ENCODE results near the gene FOXI1. TPM values are rescaled to one million over a fixed set of nuclear protein-coding genes. Genes with fewer than 3 reads are reported as not detected.

The FOXI1 gene
- total RNA-seq, 2 donors from 2014 or later, result 0.21 TPM; not detected in 1

DNA sequence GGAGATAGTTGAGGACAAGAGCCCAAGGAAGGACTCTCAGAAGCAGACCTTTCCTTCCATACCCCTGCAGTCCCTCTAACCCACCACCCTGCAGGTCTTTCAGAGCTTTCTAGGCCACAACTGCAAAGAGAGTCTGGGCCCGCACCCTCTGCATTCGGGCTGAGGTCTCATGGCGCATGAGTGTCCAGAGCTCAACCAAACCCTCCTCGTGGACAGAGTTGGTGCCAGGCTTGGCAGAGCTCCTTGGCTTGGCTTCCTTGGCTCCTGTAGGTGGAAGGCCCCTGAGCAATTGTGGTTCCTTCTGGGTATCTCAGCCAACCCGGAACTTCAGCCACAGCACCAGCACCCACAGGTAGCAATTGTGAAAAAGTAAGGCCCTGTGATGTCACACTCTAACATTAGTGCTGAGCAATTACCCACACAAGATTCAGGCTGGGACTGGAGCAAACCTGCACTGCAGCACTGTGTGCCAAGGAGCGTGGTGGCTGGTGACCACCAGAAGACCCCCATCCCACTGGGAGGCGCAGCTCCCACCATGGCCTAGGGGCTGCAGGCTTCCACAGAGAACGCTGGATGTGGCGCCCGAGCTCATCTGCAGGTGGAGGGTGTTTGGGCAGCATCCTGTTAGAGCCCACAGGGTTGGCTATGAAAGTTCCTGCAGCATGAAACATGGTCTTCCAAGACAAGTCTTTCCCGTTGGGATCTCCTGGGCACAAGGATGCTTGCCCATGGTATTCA is 38.8 kb downstream of the FOXI1 start:
- ATAC-seq, result no peak
- intact Hi-C loops (cut with DNase I, micrococcal nuclease), result no loop called here
- DNase-seq, result no peak

DNA sequence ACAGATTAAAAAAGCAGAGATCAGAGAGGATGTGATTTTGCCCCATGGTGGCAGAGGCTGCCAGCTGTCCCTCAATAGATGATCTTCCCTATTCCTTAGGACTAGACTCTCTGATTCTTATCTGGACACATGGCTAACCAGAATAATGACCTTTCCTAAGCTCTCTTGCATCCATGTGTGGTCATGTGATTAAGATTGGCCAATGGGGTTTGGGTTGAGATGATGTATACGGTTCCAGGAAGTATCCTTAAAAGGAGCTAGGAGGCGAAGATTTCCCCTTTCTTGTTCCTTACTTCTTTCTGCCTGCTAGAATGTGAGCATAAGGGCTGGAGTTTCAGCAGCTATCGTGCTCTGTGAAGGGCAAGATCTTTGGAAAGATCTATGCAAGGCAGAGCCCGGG is 39.8 kb downstream of the FOXI1 start:
- DNase-seq, result no peak
- intact Hi-C loops (cut with DNase I, micrococcal nuclease), result no loop called here
- no peak for ATAC-seq

DNA sequence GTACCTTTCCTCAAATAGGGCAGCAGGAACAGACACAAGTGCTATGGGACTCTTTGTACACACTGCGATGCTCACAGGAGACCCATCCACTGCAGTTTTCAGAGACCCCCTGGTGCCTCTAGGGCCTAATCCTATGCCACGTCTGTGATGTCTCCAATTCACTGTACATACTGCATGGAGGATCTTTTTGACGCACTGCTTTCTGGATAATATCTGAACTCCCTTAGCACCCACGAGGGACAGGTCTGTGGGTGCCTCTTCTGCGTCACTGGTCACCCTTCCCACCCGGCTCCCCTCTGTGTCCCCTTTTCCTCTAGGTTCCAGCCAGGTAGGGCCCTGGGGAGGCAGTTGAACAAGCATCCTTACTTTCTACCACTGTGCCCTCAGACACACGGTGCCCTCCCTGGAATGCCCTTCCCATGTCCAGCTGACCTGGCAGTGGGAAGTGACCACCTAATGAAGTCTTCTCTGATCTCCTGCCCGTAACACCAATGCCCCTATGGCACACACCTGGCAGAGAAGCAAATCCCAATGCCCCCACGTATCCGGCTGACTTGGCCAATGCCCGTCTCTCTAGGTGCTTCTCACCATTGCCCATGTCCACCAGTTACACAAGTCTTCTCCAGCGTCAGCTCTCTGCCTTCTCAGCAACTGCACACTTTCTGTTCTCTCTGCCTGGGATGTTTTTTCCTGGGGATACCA is 41.5 kb downstream of the FOXI1 start:
- intact Hi-C loops (cut with DNase I, micrococcal nuclease), result no loop called here
- DNase-seq, result no peak

DNA sequence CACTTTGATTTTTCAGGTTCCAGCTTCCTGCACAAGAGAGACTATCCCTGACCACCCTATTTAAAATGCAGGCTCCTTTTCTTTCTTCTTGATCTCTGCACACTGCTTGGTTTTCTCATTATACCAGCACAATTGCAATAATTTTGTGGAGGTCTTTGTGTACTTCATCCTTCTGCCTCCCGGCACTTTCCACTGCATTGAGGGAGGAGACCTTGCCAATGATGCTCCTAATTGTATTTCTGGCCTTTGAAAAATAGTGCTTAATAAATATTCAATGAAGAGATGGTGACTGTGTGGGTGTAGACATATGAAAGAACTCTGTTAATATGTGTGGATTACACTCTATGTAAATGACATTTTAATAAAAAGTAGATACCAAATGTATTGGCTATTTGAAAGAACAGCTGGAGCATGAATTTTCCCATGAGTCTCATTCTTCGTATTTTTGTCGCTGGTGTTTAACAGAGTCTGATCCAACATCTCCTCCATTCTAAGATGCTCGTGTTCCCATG is 42.1 kb downstream of the FOXI1 start:
- ATAC-seq (no peak), DNase-seq (no peak)
- intact Hi-C loops (cut with DNase I, micrococcal nuclease), result no loop called here

More for the DNA sequence above, 41.5 kb downstream of the FOXI1 start:
- ATAC-seq, result no peak

DNA sequence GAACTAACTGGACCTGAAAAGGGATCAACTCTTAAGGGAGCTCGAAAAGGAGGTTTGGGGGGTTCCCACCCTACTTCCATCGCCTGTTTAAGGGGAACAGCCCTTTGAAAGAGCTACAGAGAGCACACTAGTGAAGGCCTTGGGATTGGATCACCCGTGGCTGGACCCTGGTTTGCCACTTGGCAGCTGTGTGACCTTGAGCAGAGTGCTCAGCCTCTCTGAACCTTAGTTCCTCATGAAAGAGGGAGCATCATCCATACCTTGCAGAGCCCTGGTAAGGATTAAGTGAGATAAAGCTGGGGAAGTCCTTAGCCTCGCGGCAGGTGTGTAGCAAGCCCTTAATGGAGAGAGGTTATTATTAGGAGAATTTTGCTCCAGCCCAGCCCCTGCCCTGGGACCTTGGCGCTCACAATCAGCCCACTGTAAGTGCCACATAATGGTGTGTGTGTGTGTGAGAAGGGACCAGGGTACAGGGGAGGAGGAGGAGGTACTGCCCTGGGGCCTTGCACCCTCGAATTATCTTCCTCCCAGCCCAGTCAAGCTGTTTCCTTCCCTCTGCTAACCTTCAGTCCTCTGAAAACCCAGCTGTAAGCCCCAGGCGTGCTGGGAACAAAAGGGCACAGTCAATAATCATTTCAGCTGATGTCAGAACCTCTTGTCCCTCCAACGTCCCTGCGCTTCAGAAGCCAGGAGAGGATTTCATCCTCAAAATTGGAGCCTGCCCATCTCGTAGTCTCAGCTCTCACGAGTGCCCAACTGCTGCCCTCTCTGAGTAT is 42.9 kb downstream of the FOXI1 start:
- no peak for DNase-seq
- ATAC-seq, result no peak

DNA sequence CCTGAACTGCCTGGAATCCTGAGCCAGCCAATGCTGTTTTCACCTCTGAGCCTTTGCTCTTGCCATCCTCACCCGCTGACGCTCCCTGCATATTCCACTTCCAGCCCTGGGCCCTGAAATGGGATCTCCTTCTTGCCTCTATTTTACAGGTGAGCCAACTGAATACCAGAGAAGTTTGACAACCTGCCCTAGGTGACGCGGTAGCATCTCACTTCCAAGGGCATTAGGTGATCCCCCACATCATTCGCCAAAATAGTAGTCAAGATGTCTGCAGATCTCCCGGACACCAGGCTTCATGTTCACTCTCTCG is 43.5 kb downstream of the FOXI1 start:
- DNase-seq (no peak), ATAC-seq (no peak)
- intact Hi-C loops (cut with DNase I, micrococcal nuclease), result no loop called here

More for the DNA sequence above, 42.9 kb downstream of the FOXI1 start:
- intact Hi-C loops (cut with DNase I, micrococcal nuclease), result no loop called here

DNA sequence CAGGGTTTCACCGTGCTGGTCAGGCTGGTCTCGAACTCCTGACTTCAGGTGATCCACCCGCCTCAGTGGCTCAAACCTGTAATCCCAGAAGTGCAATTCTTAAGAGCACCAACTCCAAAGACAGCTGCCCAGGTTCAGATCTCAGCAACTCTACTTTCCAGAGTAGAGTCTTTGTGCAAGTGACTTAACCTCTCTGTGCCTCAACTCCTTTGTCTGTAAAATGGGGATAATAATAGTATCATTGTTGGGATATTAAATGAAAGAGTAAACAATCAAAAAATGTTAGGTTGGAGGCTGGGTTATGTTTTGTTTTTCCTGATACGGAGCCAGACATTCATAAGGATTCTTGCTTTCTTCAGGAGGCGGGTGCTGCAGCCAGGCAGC is 45.0 kb downstream of the FOXI1 start:
- ATAC-seq (no peak), DNase-seq (no peak)
- intact Hi-C loops (cut with DNase I, micrococcal nuclease), result no loop called here

DNA sequence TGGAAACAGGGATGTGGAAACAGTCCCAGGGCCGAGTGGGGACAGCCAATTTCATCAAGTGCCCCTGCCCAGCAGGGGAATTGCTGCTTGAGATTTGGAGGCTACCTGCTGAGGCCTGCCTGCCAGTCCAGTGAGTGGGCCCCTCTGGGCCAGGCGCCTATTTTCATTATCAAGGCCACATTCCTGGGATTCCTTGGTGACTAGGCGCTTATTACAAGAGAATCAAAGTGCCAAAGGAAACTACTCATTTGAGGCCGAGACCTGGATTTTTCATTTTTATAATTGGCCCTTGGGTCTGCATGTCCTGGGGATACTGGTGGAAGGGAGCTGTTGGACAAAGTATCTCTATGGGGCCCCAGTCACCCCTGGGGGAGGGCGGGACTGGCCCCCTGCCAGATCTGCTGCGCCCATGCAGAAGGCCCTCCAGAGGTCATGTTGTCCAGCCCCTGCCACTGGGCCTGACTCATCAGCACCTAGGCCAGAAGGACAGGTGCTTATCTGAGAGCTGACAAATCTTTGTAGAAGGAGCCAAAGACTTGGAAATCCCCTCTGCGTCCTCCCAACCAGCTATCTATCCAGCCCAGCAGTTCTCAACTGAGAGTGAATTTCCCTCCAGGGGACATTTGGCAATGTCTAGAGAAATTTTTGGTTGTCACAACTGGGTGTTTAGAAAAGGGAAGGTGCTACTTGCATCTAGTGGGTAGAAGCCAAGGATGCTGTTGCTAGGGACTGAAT is 45.6 kb downstream of the FOXI1 start:
- ATAC-seq (no peak), DNase-seq (no peak)
- intact Hi-C loops (cut with DNase I, micrococcal nuclease), result no loop called here

DNA sequence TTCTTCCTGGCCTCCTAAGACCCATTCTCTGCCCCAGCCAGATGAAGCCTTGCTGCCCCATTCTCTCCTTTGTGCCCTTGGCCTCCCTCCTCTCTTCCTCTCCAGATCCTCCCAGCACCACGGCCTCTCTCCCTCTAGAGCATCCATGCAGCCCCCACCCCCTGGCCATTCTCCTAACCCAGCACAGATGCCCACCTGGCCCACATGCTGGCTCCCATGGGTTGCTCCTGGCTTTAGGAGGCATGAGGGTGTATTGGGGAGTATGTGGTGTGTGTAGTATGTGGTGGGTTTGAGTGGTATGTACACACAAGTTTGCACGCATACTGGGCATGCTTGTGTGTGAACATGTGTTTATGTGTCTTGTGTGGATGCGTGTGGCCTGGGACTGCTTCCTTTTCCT is 47.1 kb downstream of the FOXI1 start:
- intact Hi-C loops (cut with DNase I, micrococcal nuclease), result no loop called here
- ATAC-seq, result no peak
- DNase-seq, result no peak

DNA sequence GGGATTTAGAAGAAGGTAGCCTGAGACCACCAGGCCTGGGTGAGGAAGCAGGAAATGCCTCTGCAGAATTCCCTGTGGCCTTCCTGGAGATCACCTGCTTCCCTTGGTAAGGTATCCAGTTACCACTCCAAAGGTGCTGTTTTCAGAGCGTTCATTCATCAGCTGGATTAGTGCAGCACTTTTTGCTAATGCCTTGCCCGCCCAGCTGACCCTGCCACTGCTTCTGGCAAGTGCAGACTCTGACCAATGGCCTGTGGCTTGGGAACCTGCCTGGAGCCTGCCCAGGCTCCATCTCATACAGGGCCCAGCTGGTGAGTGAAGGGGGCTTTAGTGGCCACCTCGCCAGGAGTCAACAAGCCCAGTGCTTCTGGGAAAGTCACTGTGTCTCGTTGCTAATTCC is 48.6 kb downstream of the FOXI1 start:
- intact Hi-C loops (cut with DNase I, micrococcal nuclease), result no loop called here
- DNase-seq (no peak), ATAC-seq (no peak)

DNA sequence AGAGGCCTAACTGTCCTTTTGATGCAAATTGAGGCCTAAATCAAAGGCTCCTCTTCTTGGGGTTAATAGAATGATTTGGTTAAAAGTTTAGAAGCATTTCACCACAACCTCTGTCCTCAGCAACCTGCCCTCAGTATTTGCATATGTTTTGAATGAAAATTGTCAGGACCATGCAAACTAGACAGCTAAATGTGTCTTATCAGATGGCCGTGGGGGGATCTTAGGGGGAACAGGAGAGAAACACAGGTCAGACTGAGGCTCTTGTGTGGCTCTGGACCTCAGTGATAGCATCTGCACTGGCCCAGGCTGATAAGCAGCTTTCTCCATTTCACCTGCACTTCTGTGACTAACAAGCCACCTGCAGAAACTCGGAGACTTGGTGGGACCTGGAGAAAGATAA is 49.0 kb downstream of the FOXI1 start:
- ATAC-seq (no peak), DNase-seq (no peak)
- intact Hi-C loops (cut with DNase I, micrococcal nuclease), result no loop called here

DNA sequence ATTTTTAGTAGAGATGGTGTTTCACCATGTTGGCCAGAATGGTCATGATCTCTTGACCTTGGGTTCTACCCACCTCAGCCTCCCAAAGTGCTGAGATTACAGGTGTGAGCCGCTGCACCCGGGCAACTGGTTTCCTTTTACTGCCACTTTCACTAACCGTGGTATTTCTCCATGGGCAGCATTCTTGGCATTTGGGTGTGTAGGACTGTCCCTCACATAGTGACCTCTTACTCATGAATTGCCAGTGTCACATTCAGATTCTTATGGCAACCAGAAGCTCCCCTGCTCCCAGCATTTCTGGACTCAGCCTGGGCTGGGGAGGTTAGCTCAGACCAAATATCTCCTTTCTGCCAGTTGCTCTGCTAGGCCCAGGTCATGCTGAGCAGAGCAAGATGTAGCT is 50.1 kb downstream of the FOXI1 start:
- ATAC-seq (no peak), DNase-seq (no peak)
- intact Hi-C loops (cut with DNase I, micrococcal nuclease), result no loop called here

DNA sequence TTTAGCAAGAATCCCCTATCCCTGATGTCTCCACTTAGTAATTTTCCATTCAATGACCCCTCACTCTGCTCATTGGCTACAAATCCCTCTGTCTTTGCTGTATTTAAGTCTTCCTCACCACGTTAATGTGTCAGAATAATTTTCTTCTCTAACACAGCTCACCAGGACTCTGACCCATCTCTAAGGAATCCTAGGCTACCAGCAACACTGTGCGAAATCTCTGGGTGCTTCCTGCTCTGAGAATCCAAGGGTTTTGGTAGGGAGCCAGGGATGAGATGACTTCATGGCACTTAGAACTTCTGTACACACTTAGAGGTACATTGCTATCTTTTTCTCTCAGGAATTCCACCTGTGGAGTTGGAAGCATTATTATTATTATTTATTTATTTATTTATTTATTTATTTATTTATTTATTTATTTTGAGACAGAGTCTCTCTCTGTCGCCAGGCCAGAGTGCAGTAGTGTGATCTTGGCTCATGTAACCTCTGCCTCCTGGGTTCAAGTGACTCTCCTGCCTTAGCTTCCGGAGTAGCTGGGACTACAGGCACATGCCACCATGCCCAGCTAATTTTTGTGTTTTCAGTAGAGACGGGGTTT is 53.5 kb downstream of the FOXI1 start:
- DNase-seq (no peak), ATAC-seq (no peak)
- intact Hi-C loops (cut with DNase I, micrococcal nuclease), result no loop called here

Other genes starting within 250 kb of the FOXI1 start
- under 1 TPM in 1 of 2 donors, not detected in 1; 0.14 TPM for gene INSYN2B, start 125.4 kb upstream of the FOXI1 start, total RNA-seq
- not detected for gene C5orf58, start 127.1 kb downstream of the FOXI1 start, total RNA-seq
- gene LCP2, start 191.9 kb downstream of the FOXI1 start, total RNA-seq, result 10 to 100 TPM in 1 of 2 donors, 1 to 10 TPM in 1; 5.9 to 15.5 TPM

Measured in left colon (tissue), 2 donors.